Kidney epithelial cell (primary cell): ENCODE results near the gene PRM2. TPM values are rescaled to one million over a fixed set of nuclear protein-coding genes. Genes with fewer than 3 reads are reported as not detected.

Experiments
- DNase-seq: peaks from one replicate; pipeline ENCODE4 v3.0.0-alpha.2; 2010; ENCODE audit warnings: low read depth
- H3K27me3 ChIP-seq: 2 replicates; pipeline ENCODE4 v1.6.0; 2011; ENCODE audit warnings: low read length; ENCODE audit not compliant: control insufficient read depth, insufficient read depth
- H3K36me3 ChIP-seq: 2 replicates; pipeline ENCODE4 v1.5.1; 2011; ENCODE audit warnings: low read length; ENCODE audit not compliant: control insufficient read depth, insufficient read depth
- H3K4me3 ChIP-seq: 2 replicates; pipeline ENCODE4 v1.5.1; 2011; ENCODE audit warnings: low read depth, mild to moderate bottlenecking, control low read depth, low read length
- total RNA-seq: library from RNA; depleted of rRNA; stranded (reverse); fragments of >200 nt; gene quantifications from 2 replicates; pipeline ENCODE4 v1.2.3, GENCODE V29; 2015
- TF ChIP-seq, protein P1 (sequence below): IDR thresholded peaks from 2 replicates; pipeline ENCODE4 v1.5.1; 2011; ENCODE audit warnings: mild to moderate bottlenecking, moderate library complexity, low read length, control low read depth, inconsistent platforms; ENCODE audit not compliant: insufficient read depth, poor library complexity, severe bottlenecking

Gene PRM2
- total RNA-seq, 1 donor from 2014 or later, result not detected

DNA sequence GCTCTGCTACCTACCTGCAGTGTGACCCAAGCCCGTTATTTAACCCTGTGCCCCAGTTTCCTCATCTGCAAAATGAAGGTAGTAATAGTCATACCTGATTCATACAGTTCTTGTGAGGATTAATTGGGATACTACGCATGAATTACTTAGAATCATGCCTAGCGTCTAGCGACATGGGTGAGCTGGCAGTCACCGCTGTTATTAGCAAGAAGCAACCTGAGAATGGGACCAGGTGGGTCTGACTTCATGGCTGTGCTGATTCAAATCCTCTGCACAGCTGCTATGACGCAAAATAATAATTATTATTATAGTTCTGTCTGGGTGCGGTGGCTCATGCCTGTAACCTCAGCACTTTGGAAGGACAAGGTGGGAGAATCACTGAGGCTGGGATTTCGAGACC is 28.1 kb downstream of the PRM2 start:
- TF ChIP-seq, protein P1, sequence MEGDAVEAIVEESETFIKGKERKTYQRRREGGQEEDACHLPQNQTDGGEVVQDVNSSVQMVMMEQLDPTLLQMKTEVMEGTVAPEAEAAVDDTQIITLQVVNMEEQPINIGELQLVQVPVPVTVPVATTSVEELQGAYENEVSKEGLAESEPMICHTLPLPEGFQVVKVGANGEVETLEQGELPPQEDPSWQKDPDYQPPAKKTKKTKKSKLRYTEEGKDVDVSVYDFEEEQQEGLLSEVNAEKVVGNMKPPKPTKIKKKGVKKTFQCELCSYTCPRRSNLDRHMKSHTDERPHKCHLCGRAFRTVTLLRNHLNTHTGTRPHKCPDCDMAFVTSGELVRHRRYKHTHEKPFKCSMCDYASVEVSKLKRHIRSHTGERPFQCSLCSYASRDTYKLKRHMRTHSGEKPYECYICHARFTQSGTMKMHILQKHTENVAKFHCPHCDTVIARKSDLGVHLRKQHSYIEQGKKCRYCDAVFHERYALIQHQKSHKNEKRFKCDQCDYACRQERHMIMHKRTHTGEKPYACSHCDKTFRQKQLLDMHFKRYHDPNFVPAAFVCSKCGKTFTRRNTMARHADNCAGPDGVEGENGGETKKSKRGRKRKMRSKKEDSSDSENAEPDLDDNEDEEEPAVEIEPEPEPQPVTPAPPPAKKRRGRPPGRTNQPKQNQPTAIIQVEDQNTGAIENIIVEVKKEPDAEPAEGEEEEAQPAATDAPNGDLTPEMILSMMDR, result no peak
- DNase-seq, result no peak
- Histone ChIP-seq H3K27me3 (no peaks in the 10 kb centered on the region), H3K4me3 (no peak overlapping the region), H3K36me3 (no peaks in the 10 kb centered on the region)

DNA sequence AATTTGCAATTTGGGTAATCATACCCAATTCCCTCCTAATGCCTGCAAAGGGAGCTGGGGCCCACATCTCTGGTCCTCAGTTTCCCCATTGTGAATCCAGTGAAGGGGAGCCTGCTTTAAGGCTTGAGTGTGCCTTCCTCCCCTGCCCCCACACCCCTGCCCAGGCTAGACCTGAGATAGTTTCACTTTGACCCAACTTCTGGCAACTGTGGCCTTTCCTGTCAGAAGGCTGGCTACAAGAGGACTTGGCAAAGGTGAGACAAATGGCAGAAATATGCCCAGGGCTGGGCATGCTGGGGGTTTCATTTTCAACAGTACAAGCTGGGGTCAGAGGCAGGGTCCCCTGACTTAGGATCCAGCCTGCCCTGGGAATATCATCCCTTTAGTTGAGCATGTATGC is 30.3 kb downstream of the PRM2 start:
- DNase-seq, result no peak
- no peaks in the 10 kb centered on the region for H3K36me3 ChIP-seq
- no peaks in the 10 kb centered on the region for H3K27me3 ChIP-seq
- TF ChIP-seq, protein P1, result no peak
- H3K4me3 ChIP-seq, result no peak overlapping the region

DNA sequence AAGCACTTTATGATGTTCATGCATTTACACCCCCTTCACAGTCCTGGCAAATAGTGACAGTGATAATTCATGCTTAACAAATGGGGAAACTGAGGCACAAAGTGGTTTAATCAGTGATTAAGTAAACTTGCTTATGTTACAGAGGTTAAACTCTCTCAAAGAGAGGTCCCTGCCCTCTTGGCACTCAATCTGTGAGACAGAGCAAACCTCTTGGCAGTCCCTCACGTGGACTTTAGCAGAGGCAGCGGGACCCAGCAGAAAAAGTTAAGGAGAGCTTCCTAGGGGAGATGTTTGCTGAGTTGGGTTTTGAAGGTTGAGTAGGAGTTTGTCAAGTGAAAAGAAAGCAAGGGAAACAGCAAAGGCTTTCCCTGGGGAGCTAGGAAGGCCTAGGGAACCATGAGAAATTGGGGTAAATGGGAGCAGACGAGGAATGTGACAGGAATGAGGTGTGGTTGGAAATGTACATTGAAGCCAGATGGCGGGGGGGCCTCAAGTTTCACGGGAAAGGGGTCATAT is 31.0 kb downstream of the PRM2 start:
- H3K4me3 ChIP-seq, result no peak overlapping the region
- TF ChIP-seq, protein P1, result no peak

DNA sequence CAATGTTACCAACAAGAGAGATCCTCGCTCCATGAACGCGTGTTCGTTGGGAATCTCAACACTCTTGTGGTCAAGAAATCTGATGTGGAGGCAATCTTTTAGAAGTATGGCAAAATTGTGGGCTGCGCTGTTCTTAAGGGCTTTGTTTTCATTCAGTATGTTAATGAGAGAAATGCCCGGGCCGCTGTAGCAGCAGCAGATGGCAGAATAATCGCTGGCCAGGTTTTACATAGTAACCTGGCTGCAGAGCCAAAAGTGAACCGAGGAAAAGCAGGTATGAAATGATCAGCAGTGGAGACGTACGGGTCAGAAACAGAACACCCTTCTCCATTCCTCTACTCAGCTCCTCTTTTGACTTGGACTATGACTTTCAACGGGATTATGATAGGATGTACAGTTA is 33.6 kb downstream of the PRM2 start:
- no peaks in the 10 kb centered on the region for H3K36me3 ChIP-seq
- DNase-seq, result no peak
- no peak overlapping the region for H3K4me3 ChIP-seq
- H3K27me3 ChIP-seq, result no peaks in the 10 kb centered on the region
- TF ChIP-seq, protein P1, result no peak

More for the DNA sequence above, 31.0 kb downstream of the PRM2 start:
- no peak for DNase-seq
- no peaks in the 10 kb centered on the region for H3K27me3 ChIP-seq
- no peaks in the 10 kb centered on the region for H3K36me3 ChIP-seq

DNA sequence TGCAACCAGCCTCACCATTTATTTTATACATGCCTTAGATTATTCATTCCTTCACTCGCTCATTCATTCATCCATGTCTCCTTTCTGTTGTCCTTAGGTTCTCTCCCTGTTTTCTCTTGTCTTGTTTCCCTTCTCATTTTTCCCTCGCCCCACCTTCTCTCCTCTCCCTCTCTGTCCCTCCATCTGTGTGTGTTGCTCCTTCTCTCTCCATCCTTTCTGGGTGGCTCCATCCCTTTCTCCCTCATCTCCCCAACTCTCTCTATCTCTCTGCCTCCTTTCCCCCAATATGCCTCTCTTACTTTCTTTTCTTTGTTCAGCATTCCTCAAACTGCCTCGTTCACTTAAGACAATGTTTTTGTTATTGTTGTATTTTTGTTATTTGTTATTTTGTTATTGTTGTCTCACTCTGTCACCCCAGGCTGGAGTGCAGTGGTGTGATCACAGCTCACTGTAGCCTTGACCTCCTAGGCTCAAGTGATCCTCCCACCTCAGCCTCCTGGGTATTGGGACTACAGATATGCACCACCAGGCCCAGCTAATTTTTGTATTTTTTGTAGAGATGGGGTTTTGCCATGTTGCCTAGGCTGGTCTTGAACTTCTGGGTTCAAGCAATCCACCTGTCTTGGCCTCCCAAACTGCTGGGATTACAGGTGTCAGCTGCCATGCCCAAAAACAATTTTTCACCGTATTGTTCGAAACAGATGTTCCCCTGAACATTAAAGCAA is 34.6 kb downstream of the PRM2 start:
- Histone ChIP-seq H3K36me3 (no peaks in the 10 kb centered on the region), H3K4me3 (no peak overlapping the region), H3K27me3 (no peaks in the 10 kb centered on the region)
- DNase-seq, result no peak
- TF ChIP-seq, protein P1, result no peak
